ENCODE data around the gene CRK.

- TF ChIP-seq CTCF (conservative IDR thresholded peaks at IDR 0.05; ENCODE audit: low read depth, low read length) (no peak), EZH2 (IDR thresholded peaks at IDR 0.05; ENCODE audit: low read length, unreplicated experiment) (no peak), EZH2phosphoT487 (IDR thresholded peaks at IDR 0.05; ENCODE audit: borderline replicate concordance, low read length) (no peak)
Measured at GRCh38 chr17:1375615-1376014, 80.4 kb downstream of the CRK start.

Data from PC-3 (cell line).